Brain pericyte (primary cell): ENCODE results near the gene FERD3L.

Experiments
- DNase-seq: peaks from one replicate; pipeline ENCODE4 v3.0.0-alpha.2; 2012; ENCODE audit warnings: low read depth, low spot score

Gene FERD3L

DNA sequence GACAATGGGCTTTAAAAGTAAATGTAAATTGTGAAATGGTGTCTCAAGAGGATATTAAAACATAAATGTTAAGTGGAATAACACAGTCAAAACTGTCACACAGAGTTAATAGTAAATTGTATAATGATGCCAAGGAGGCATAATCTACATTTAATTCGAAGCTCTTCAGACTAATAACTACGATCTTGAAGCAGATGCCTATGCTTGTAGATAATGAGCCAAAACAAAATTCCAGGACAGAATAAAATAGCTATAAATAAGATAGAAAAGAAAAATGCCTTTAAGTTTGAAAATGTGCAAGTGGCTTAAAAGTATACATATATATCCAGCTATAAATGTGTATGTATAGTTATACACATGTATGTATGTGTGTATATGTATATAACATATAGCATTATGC is 45.3 kb downstream of the FERD3L start:
- DNase-seq, result no peak

- no peak for DNase-seq
Measured at GRCh38 chr7:19099194-19099593, 46.0 kb downstream of the FERD3L start.

DNA sequence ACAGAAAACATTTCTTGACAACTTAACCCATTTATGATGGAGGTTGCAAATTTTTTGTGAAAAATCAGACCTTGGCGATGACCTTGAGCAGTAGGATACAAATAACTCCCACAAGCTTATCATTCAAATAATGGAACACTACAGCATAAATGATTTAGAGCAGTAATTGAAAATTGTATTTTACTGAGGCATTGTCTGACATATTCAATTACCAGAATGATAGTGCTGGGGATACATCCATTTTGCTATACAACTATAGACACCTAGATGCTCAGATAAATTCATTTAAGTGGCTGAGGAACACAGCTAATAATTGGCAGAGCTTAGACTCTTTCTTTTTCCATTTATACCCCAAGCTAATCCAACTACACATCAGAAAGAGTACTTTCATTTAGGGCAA is 46.7 kb downstream of the FERD3L start:
- no peak for DNase-seq

- no peak for DNase-seq
Measured at GRCh38 chr7:19097165-19098055, 47.8 kb downstream of the FERD3L start.

GRCh38 chr7:19095353-19095860 is 49.8 kb downstream of the FERD3L start:
- DNase-seq, result no peak
